GM23338 (cell line): Measurements from ENCODE around the gene PDF. TPM values are rescaled to one million over a fixed set of nuclear protein-coding genes. Genes with fewer than 3 reads are reported as not detected.

Source experiments
- ATAC-seq: fragments of 200-7000 bp; cut with Tn5 transposase; 3 replicates; pipeline ENCODE4 v1.9.1; 2020
- DNase-seq: peaks from one replicate; pipeline ENCODE4 v3.0.0-alpha.2; 2015; ENCODE audit warnings: low spot score
- H2AFZ ChIP-seq: fragments of 200-600 bp; sonication (generic); 2 replicates; pipeline ENCODE4 v1.8.0; 2016; ENCODE audit warnings: antibody characterized with exemption, mild to moderate bottlenecking, moderate library complexity
- H3F3A ChIP-seq: fragments of 200-600 bp; sonication (generic); replicated peaks from 2 replicates; pipeline ENCODE4 v1.8.0; 2017; ENCODE audit warnings: antibody characterized with exemption, mixed run types, low read depth
- H3K27ac ChIP-seq: fragments of 200-600 bp; sonication (generic); 2 replicates; pipeline ENCODE4 v1.6.1; 2016; ENCODE audit warnings: low read depth
- H3K27me3 ChIP-seq: fragments of 200-600 bp; sonication (generic); 2 replicates; pipeline ENCODE4 v1.8.0; 2016; ENCODE audit warnings: mild to moderate bottlenecking, mixed run types, moderate library complexity; ENCODE audit not compliant: insufficient read depth
- H3K36me3 ChIP-seq: fragments of 200-600 bp; sonication (generic); 2 replicates; pipeline ENCODE4 v1.8.0; 2016; ENCODE audit warnings: mild to moderate bottlenecking; ENCODE audit not compliant: insufficient read depth
- H3K4me1 ChIP-seq: fragments of 200-600 bp; sonication (generic); 2 replicates; pipeline ENCODE4 v1.8.0; 2016; ENCODE audit warnings: mild to moderate bottlenecking, moderate library complexity; ENCODE audit not compliant: insufficient read depth
- H3K4me2 ChIP-seq: fragments of 200-600 bp; sonication (generic); 2 replicates; pipeline ENCODE4 v1.7.1; 2017; ENCODE audit warnings: mixed run types
- H3K4me3 ChIP-seq: fragments of 200-600 bp; sonication (generic); 2 replicates; pipeline ENCODE4 v1.6.1; 2016; ENCODE audit warnings: mixed run types
- H3K79me2 ChIP-seq: fragments of 200-600 bp; sonication (generic); replicated peaks from 2 replicates; pipeline ENCODE4 v1.8.0; 2017; ENCODE audit warnings: mild to moderate bottlenecking; ENCODE audit not compliant: insufficient read depth
- H3K9me2 ChIP-seq: fragments of 200-600 bp; sonication (generic); 2 replicates; pipeline ENCODE4 v1.8.0; 2017; ENCODE audit not compliant: insufficient read depth
- H4K20me1 ChIP-seq: fragments of 200-600 bp; sonication (generic); replicated peaks from 2 replicates; pipeline ENCODE4 v1.8.0; 2017; ENCODE audit warnings: mild to moderate bottlenecking; ENCODE audit not compliant: insufficient read depth
- H3K27ac Mint-ChIP-seq: 2 replicates; pipeline ENCODE4 v1.8.0; 2020; ENCODE audit warnings: inconsistent platforms, mild to moderate bottlenecking, moderate library complexity, mixed read lengths
- H3K27me3 Mint-ChIP-seq: 3 replicates; pipeline ENCODE4 v1.8.0; 2022; ENCODE audit warnings: low read depth, mild to moderate bottlenecking, moderate library complexity, mixed read lengths, inconsistent platforms; ENCODE audit not compliant: insufficient read depth, poor library complexity
- H3K36me3 Mint-ChIP-seq: 3 replicates; pipeline ENCODE4 v1.8.0; 2021; ENCODE audit warnings: low read depth, mild to moderate bottlenecking, inconsistent platforms, moderate library complexity, mixed read lengths
- H3K4me1 Mint-ChIP-seq: 3 replicates; pipeline ENCODE4 v1.8.0; 2020; ENCODE audit warnings: mild to moderate bottlenecking, inconsistent platforms, mixed read lengths
- H3K4me3 Mint-ChIP-seq: 3 replicates; pipeline ENCODE4 v1.8.0; 2021; ENCODE audit warnings: moderate library complexity, mild to moderate bottlenecking, inconsistent platforms, mixed read lengths
- H3K9me3 Mint-ChIP-seq: 3 replicates; pipeline ENCODE4 v1.8.0; 2020; ENCODE audit warnings: moderate library complexity, mild to moderate bottlenecking, inconsistent platforms, mixed read lengths
- CREB1 ChIP-seq: fragments of 250-450 bp; sonication (Bioruptor Pico); IDR thresholded peaks from 2 replicates; pipeline ENCODE4 v1.5.0; 2020; ENCODE audit warnings: low read depth, mild to moderate bottlenecking, moderate library complexity
- CTCF ChIP-seq, 2 experiments: fragments of 200-600 bp in 1 of 2; sonication (generic) in 1 of 2; conservative IDR thresholded peaks; 2 replicates each; pipeline versions ENCODE4 v1.5.1 to v1.6.1; 2016 to 2017; ENCODE audit warnings: antibody characterized with exemption in 2 of 2, low read depth in 2 of 2, mild to moderate bottlenecking in 2 of 2, moderate library complexity in 1 of 2
- EZH2phosphoT487 ChIP-seq: fragments of 200-600 bp; sonication (generic); IDR thresholded peaks from one replicate; pipeline ENCODE4 v1.8.1; 2018; ENCODE audit warnings: antibody characterized with exemption; ENCODE audit not compliant: unreplicated experiment
- NANOG ChIP-seq: IDR thresholded peaks from 2 replicates; pipeline ENCODE4 v1.6.1; 2016; ENCODE audit warnings: antibody characterized with exemption, borderline replicate concordance
- STAT1 ChIP-seq: IDR thresholded peaks from one replicate; pipeline ENCODE4 v1.6.1; 2016; ENCODE audit warnings: antibody characterized with exemption; ENCODE audit not compliant: unreplicated experiment
- ZNF331 ChIP-seq: fragments of 250-450 bp; sonication (Bioruptor Pico); IDR thresholded peaks from 2 replicates; pipeline ENCODE4 v1.5.0; 2020; ENCODE audit warnings: low read depth, mild to moderate bottlenecking, moderate library complexity
- ZNF462 ChIP-seq: fragments of 250-450 bp; sonication (Bioruptor Pico); IDR thresholded peaks from 2 replicates; pipeline ENCODE4 v1.5.0; 2020; ENCODE audit warnings: mild to moderate bottlenecking, moderate library complexity
- polyA plus RNA-seq: library from polyadenylated mRNA; unstranded; fragments of >200 nt; fragmentation: Nextera tagmentation; extraction: Ambion mirVana; gene quantifications from 2 replicates; pipeline ENCODE4 v1.2.1, GENCODE V29; 2016
- total RNA-seq: library from RNA; depleted of rRNA; stranded (reverse); fragments of >200 nt; shearing (Covaris generic); gene quantifications from 2 replicates; pipeline ENCODE4 v1.2.3, GENCODE V29; 2014

The PDF gene
- total and polyA plus RNA-seq, 2 experiments from 2014 or later: 18.8 to 43.4 TPM

- H3K4me3 Mint-ChIP-seq: peak overlapping the region; percentile 46
- 0 out of 2 replicates have a peak overlapping the region, but pooled peaks have one; percentile 19 for H3K27ac ChIP-seq
- H3K79me2 ChIP-seq: peaks cover 55% of the 10 kb centered on the region
- peak overlapping the region; percentile 62 for H3K4me2 ChIP-seq
- 0 out of 3 replicates have a peak, but pooled peaks cover 4% of the 10 kb centered on the region for H3K9me3 Mint-ChIP-seq
- no peak overlapping the region for H3K27ac Mint-ChIP-seq
- H3K36me3 ChIP-seq: peaks cover 15% of the 10 kb centered on the region
- peak overlapping the region; percentile 28; the same call in 1 of the 2 replicates for H3K4me3 ChIP-seq
- ATAC-seq: no peak
- H3K27me3 ChIP-seq: no peaks in the 10 kb centered on the region
- peaks cover 53% of the 10 kb centered on the region for H4K20me1 ChIP-seq
- DNase-seq: no peak
- H3K9me2 ChIP-seq: no peaks in the 10 kb centered on the region
- no peak overlapping the region for H2AFZ ChIP-seq
- peaks cover 21% of the 10 kb centered on the region for H3K4me1 ChIP-seq
- peaks cover 18% of the 10 kb centered on the region for H3K4me1 Mint-ChIP-seq
- peaks cover 26% of the 10 kb centered on the region for H3K27me3 Mint-ChIP-seq
- H3F3A ChIP-seq: peaks cover 30% of the 10 kb centered on the region
- H3K36me3 Mint-ChIP-seq: peaks cover 84% of the 10 kb centered on the region
- TF ChIP-seq STAT1 (no peak), NANOG (no peak), CREB1 (CRISPR knock-in tag) (no peak), EZH2phosphoT487 (no peak), ZNF331 (no peak), CTCF (conservative IDR thresholded peaks at IDR 0.05; ENCODE audit: low read depth in 2 of 2) (no peak), ZNF462 (CRISPR knock-in tag) (no peak)
Measured at GRCh38 chr16:69326172-69326873, 4.1 kb downstream of the PDF start.
